DMS153 (cell line): ENCODE data around the gene GFOD1.

Experiments used
- DNase-seq: peaks from one replicate; lab custom pipeline; 2025; lab: John Stamatoyannopoulos, UW

GFOD1 gene, protein sequence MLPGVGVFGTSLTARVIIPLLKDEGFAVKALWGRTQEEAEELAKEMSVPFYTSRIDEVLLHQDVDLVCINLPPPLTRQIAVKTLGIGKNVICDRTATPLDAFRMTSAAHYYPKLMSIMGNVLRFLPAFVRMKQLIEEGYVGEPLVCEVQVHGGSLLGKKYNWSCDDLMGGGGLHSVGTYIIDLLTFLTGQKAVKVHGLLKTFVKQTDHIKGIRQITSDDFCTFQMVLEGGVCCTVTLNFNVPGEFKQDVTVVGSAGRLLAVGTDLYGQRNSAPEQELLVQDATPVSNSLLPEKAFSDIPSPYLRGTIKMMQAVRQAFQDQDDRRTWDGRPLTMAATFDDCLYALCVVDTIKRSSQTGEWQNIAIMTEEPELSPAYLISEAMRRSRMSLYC

DNA sequence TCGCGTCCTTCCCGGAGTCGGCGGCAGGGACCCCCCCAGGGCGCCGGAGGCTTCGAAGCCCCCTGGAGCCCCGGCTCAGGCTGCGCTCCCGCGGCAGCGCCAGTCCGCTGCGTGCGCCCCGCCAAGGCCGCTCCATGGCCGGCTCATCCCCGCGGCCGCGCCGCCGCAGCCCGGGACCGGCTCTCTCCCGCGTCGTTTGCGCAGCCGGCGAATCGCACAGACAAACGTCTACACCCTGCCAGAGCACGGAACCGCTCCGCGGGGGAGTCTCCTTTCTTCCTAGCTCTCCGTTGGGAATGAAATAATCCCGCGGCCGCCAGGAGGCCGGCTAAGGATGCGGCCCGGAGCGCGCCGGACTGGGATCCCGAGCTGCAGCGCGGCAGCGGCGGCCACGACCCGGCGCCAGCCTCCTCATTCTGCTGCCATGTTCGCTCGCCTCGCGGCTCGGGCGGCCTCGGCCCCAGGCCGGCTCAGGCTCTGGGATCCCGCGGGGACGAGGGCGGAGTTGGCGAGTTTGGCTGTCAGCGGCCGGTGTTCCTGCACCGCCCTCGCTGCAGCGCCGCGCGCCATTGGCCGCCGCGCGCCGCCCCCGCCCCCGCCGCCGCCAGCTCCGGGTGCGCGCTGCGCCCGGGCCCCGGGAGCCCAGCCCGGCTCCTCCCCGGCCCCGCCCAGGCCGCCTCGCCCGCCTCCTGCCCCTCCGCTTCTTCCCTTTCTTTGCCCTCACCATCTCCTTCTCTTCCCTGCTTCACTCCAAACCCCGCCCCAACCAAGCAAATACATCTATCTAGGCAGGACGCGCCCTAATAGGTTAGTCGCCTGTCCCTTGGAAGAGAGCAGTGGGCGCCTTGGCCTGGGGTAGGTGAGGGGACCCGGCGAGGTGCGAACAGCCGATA, at the start of gene GFOD1:
GFOD1 (minus strand) TSS at position 479 of the 893 bp plus-strand sequence. CDS start 710 bp downstream, outside the sequence.
- DNase-seq, result peak; percentile 46

DNA sequence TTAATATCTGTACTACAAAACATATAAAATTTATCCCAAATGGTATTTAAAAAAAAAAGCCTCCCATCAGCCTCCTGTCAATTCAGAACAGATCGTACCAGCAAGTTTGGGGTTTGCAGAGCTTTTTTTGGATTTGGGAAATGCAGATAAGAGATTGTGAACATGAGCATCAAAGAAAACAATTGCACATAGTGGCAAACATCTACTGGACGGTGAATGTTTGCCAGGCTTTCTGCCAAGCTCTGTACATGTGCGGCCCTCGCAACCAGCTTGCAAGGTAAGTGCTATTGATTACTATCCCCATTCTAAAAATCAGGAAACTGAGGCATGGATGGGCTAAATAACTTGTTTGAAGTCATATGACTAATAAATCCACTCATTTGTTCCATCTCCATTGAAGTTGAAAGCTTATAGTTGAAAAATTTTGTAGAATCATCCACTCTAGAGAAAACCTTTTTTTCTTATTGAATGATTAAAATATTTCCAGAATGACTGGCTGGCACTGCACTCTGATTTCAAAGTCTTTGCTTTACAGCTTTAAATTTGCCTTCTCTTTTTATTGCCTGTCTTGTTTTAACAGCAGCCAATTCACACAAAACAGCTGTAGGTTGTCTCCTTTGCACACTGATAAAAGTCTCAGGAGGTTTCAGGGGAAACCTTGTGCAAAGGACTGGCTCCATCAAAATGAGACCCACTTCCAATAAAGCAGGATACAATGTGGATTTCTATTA, 49.6 kb upstream of the GFOD1 start:
- DNase-seq, result no peak

DNA sequence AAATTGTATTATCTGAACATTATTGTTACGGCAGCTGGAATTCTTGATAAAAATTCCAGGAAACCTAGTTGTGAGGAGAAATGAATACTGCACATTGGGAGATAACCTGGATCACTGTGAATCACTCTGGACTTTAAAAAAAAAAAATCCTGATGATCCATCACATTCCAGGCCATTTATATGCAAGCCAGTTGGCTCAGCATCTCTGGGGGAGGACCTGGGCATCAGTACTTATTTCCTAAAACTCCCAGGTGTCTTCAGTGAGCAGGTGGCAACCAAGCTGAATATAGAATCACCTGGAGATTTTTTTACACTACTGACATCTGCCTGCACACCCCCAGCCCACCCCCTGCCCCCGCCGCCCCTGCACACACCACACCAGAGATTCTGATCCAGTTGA, 47.9 kb upstream of the GFOD1 start:
- DNase-seq, result no peak

- DNase-seq, result no peak
Observed at GRCh38 chr6:13534536-13534935, 47.1 kb upstream of the GFOD1 start.

DNA sequence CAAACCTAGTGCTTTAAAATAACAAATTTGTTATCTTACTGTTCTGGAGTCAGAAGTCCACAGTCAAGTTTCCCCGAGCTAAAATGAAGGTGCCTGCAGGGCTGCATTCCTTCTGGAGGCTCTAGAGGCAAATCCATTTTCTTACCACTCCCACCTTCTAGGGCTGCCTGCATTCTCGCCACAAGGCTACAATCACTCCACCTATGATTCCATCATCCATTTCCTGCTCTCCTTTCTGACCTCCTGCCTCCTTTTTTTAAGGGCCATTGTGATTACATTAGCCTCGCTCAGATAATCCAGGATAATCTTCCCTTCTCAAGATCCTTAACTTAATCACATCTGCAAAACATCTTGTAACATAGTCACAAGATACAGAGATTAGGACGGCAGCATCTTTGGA, 44.6 kb upstream of the GFOD1 start:
- DNase-seq, result no peak

GRCh38 chr6:13528777-13529343, 41.5 kb upstream of the GFOD1 start:
- DNase-seq, result no peak

DNA sequence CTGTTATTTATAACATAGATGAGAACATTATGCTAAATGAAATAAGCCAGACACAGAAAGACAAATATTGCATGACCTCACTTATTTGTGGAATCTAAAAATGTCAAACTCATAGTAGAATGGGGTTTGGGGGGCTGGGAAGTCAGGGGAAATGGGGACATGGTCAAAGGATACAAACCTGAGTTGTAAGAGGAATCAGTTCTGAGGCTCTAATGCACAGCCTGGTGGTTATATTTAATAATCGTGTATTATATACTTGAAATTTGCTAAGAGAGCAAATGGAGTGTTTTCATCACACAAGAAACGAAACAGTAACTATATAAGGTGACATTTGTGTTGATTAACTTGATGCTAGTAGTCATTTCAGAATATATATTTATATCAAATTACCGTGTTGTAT, 40.8 kb upstream of the GFOD1 start:
- no peak for DNase-seq

- no peak for DNase-seq
Observed at GRCh38 chr6:13527671-13528056, 40.3 kb upstream of the GFOD1 start.

DNA sequence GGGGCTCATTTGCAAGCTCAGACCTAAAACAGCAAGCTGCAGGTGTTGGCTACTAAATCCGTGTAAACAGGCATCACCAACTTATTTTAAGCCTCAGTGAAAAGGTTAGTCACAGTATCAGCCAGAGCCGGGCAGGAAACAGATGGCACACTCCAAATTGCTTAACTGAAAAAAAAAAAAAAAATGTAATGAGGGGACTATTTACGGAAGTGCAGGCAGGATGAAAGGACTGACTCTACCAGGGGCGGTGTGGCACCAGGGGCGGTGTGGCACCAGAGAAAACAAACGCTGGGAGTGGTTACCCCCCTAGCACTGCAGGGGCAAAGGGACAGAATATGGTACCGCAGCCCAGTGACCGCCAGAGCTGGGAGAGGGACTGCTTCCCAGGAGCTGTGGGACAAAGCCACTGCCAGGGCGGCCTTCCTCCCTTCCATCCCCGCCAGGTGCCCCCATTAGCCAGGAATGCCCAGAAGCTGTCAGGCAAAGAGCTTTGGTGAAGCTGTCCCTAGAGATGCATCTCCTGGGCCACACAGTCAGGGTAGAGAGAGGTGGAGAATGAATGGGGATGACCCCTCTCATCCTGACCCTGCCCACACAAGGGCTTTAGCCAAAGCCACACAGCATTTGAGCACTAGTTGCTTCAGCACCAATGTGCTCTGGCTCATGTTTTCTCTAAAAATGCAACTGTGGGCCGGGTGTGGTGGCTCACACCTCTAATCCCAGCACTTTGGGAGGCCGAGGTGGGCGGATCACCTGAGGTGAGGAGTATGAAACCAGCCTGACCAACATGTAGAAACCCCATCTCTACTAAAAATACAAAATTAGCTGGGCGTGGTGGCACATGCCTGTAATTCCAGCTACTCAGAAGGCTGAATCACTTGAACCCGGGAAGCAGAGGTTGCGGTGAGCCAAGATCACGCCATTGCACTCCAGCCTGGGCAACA, 39.6 kb upstream of the GFOD1 start:
- peak; percentile 73 for DNase-seq

DNA sequence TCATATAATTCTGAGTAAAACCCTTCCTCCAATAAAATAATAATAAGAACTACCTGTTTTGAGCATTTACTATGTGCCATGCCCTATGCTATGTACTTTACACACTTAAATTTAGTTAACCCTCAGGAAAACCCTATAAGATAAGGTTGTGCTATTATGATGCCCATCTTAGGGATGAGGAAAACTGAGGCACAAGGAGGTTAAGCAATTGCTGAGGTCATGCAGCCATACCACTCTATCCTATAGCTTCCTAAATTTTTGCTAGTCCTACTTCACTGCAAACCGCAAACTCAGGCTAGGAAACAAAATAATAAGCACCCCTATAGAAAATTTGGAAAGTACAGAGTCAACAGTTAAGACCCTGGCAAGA, 38.9 kb upstream of the GFOD1 start:
- no peak for DNase-seq

DNA sequence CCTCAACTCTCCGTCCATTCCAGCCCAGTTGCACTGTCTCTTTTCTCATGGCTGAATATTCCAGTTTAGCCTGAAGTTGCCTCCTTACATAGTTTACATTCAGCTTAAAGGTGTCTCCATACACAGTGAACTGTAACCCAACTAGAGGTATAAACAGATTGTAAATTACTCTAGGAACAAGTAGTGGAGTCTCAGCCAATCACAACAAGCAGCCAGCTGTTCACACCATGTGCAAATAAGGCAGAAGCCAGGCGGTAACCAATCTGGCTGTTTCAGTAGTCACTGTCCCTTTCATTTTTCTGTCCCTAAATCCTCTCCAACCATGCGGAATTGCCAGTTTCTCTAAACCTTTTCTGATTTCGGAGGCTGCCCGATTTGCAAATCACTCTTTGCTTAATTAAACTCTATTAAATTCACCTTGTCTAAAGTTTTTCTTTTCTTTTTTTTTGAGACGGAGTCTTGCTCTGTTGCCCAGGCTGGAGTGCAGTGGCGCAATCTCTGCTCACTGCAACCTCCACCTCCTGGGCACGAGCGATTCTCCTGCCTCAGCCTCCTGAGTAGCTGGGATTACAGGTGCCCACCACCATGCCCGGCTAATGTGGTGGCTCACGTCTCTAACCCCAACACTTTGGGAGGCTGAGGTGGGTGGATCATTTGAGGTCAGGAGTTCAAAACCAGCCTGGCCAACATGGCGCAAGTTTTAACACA, 37.6 kb upstream of the GFOD1 start:
- DNase-seq, result no peak

GRCh38 chr6:13523826-13524622, 36.6 kb upstream of the GFOD1 start:
- no peak for DNase-seq

DNA sequence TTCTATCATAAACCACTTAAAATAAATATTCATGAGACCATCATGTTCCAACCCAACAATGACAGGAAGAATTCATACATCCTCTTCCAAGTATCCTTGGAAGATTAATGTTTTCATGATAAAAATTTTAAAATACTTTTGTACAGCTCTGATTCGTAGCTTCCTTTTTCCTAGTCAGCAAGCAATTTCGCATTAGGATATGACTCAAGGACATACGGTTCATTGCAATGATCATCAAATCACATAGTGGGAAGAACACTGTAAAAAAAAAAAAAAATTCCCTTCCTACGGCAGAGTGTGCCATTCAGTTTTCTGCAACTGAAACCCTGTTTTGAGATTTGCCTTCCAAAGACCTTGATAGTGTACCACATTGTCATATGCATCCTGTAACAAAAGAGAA, 35.3 kb upstream of the GFOD1 start:
- DNase-seq, result no peak

GRCh38 chr6:13519839-13520238, 32.4 kb upstream of the GFOD1 start:
- DNase-seq, result no peak

DNA sequence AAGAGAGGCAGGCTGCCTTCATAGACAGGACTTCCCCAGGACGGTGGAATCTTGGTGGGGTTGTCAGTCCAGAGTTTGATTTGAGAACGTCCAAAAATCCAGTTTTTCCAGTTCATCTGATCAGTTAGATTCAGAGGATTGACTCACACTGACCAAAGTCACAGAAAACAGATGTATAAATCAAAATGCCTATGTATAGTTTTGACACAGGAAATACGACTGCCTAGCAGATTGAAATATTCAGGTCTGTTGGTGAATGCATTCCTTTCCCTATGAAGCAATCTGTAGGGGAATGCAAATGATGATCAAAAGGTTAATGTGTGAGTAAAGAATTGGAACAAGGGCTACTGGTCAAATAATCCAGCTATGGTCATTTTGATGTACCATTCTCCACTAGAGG, 29.7 kb upstream of the GFOD1 start:
- DNase-seq, result no peak

GRCh38 chr6:13515912-13516311, 28.5 kb upstream of the GFOD1 start:
- no peak for DNase-seq

- DNase-seq, result no peak
Observed at GRCh38 chr6:13513626-13514502, 26.5 kb upstream of the GFOD1 start.

DNA sequence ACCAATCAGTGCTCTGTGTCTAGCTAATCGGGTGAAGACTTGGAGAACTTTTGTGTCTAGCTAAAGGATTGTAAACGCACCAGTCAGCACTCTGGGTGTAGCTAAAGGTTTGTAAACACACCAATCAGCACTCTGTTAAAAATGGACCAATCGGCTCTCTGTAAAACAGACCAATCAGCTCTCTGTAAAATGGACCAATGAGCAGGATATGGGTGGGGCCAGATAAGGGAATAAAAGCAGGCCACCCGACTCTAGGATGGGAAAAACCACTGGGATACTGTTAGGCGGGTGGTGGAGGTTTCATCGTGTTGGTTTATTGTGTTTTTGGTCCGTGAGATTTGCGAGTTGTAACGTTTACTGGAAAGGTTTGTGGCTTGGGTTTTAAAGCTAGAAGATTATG, 25.5 kb upstream of the GFOD1 start:
- DNase-seq, result no peak
